ENCODE results near the gene RAB36. TPM values are rescaled to one million over a fixed set of nuclear protein-coding genes. Genes with fewer than 3 reads are reported as not detected.

RAB36 gene
- total RNA-seq, 2 experiments from 2014 or later, result 0.20 to 0.22 TPM

DNA sequence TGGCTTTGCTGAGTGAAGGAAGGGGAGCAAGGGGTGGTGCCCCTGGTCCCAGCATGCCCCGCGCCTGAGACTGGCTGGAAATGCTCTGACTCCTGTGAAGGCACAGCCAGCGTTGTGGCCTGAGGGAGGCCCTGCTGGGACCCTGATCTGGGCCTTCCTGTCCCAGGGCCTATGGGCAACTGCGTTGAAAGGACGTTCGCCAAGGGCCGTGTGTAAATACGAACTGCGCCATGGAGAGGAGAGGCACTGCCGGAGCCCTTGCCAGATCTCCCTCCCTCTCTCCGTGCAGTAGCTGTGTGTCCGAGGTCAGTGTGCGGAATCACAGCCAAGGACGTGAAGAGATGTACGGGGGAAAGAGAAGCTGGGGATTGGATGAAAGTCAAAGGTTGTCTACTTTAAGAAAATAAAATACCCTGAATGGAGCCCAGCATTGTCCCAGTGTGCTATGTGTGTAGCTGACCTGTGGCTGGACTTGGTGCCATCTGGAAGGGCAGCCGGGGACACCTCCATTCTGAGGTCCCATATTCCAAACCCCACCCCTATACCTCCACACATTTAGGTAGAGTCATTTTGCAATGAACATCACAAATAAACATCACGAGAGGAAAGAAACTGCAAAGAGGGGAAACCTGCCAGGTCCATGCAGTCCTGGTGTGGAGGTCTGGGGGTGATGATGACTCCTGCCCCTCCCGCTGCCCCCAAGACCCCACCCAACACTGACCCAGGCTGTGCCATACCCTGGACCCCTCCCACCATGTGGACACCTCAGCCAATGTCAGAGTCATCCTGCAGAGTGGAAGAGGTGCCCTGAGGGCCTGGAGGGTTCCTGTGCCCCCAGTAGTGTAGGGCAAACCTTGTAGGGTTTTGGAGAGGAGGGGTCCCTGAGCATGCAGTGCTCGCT, 20.4 kb upstream of the RAB36 start:
- Mint-ChIP-seq H3K4me1 (ENCODE audit: low read depth) (peaks cover 3% of the 10 kb centered on the region), H3K27me3 (no peaks in the 10 kb centered on the region), H3K4me3 (no peak overlapping the region), H3K9me3 (no peaks in the 10 kb centered on the region), H3K36me3 (ENCODE audit: low read depth) (no peaks in the 10 kb centered on the region), H3K27ac (no peak overlapping the region)
- ATAC-seq (no peak), DNase-seq (no peak)
- POLR2A ChIA-PET, result no interaction called here
- intact Hi-C loops (cut with micrococcal nuclease), result no loop called here
- TF ChIP-seq CTCF (IDR thresholded peaks at IDR 0.05), result no peak
- CTCF ChIA-PET, result interaction anchor here (9.7 kb wide), 1 partner anchor 167 kb away, joined by 106 read pairs; no protein-coding TSS in a partner anchor

DNA sequence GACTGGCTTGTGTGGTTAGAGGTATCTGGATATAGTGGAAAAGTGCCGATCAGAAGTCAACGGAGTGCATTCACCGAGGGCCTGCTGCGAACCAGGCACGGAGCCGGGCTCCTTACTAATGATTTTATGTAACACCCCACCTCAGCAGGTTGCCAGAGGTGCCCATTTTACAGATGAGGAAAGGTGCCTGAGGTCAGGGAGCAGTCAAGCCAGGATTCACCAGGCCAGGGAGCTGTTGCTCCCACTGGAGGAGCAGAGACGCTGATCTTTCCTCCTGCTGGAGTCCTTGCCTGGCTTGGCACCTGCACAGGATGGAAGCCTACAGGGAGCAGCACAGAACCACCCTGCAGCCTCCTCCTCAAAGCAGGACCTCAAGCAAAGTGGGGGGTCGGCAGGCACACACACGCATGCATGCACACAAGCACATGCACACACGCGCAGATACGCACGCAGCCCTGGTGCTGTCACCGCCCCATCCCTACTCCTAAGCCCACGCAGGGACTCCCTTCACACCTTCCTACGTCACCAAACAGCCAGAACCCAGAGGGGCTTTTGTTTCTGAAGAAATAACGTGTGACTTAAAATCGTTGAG, 19.7 kb upstream of the RAB36 start:
- no peak for ATAC-seq
- no peak for TF ChIP-seq CTCF (IDR thresholded peaks at IDR 0.05)
- no peak overlapping the region for H3K4me3 Mint-ChIP-seq
- intact Hi-C loops (cut with micrococcal nuclease), result no loop called here
- no peak for DNase-seq
- ChIA-PET CTCF (interaction anchor here (9.7 to 10.8 kb wide), 2 partner anchors 168 kb away, joined by 106 to 274 read pairs; no protein-coding TSS in a partner anchor), POLR2A (no interaction called here)
- H3K4me1 Mint-ChIP-seq (ENCODE audit: low read depth), result no peaks in the 10 kb centered on the region
- H3K9me3 Mint-ChIP-seq, result no peaks in the 10 kb centered on the region
- no peak overlapping the region for H3K27ac Mint-ChIP-seq
- H3K27me3 Mint-ChIP-seq, result no peaks in the 10 kb centered on the region
- H3K36me3 Mint-ChIP-seq (ENCODE audit: low read depth), result no peaks in the 10 kb centered on the region

GRCh38 chr22:23126165-23127054, 18.9 kb upstream of the RAB36 start:
- TF ChIP-seq CTCF (IDR thresholded peaks at IDR 0.05), result no peak
- Mint-ChIP-seq H3K4me3 (no peak overlapping the region), H3K4me1 (ENCODE audit: low read depth) (no peaks in the 10 kb centered on the region), H3K9me3 (no peaks in the 10 kb centered on the region), H3K27me3 (no peaks in the 10 kb centered on the region), H3K27ac (no peak overlapping the region), H3K36me3 (ENCODE audit: low read depth) (no peaks in the 10 kb centered on the region)
- no peak for DNase-seq
- ATAC-seq, result no peak
- ChIA-PET POLR2A (interaction anchor here (0.5 kb wide), 1 partner anchor 81 kb away, joined by 3 read pairs; no protein-coding TSS in a partner anchor), CTCF (interaction anchor here (1.9 to 10.8 kb wide), 2 partner anchors 160 to 169 kb away, joined by 13 to 274 read pairs; no protein-coding TSS in a partner anchor)
- intact Hi-C loops (cut with micrococcal nuclease), result no loop called here

- Mint-ChIP-seq H3K27me3 (no peaks in the 10 kb centered on the region), H3K4me3 (no peak overlapping the region), H3K9me3 (no peaks in the 10 kb centered on the region), H3K36me3 (ENCODE audit: low read depth) (no peaks in the 10 kb centered on the region), H3K4me1 (ENCODE audit: low read depth) (no peaks in the 10 kb centered on the region), H3K27ac (no peak overlapping the region)
- no peak for TF ChIP-seq CTCF (IDR thresholded peaks at IDR 0.05)
- ChIA-PET CTCF (interaction anchor here (0.9 to 10.8 kb wide), 8 partner anchors 8 to 170 kb away, joined by 3 to 274 read pairs (median 6); no protein-coding TSS in a partner anchor), POLR2A (interaction anchor here (0.5 kb wide), 1 partner anchor 82 kb away, joined by 3 read pairs; no protein-coding TSS in a partner anchor)
- DNase-seq, result no peak
- no peak for ATAC-seq
- intact Hi-C loops (cut with micrococcal nuclease), result no loop called here
Observed at GRCh38 chr22:23127055-23127756, 18.1 kb upstream of the RAB36 start.

All from activated CD8-positive, alpha-beta T cell treated with anti-CD3 and anti-CD28 coated beads for 36 hours (primary cell).